Measurements from ENCODE around the gene MYOG.

The MYOG gene

GRCh38 chr1:203045821-203046594 lies 39.8 kb downstream of the MYOG start:
- no peak for TF ChIP-seq MYC (IDR thresholded peaks at IDR 0.05; ENCODE audit: low read depth, low read length)
- no peak for TF ChIP-seq MAX (IDR thresholded peaks at IDR 0.05; ENCODE audit: low read depth, low read length)
- no peak for TF ChIP-seq CTCF (IDR thresholded peaks at IDR 0.05; ENCODE audit: low read depth, low read length)
- TF ChIP-seq POLR2A (IDR thresholded peaks at IDR 0.05; ENCODE audit: extremely low read depth, insufficient read length), result no peak
- H3K4me3 ChIP-seq (ENCODE audit: low read depth, low read length), result no peak overlapping the region
- no peak for DNase-seq (ENCODE audit: low read depth)

DNA sequence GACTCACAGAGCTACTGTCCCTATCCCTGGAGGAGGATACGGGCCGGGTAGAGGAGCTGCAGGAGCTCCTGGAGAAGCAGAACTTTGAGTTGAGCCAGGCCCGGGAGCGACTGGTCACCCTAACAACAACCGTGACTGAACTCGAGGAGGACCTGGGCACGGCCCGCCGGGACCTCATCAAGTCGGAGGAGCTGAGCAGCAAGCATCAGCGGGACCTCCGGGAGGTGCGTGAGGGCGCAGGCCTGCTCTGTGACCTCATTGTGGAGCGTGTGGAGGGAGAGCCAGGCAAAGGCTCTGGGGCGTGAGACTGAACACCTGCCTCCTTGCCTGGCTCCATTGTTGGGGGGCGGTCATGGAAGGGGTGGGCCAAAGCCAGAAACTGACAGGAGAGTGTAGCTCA lies 40.5 kb downstream of the MYOG start:
- TF ChIP-seq MYC (IDR thresholded peaks at IDR 0.05; ENCODE audit: low read depth, low read length) (no peak), POLR2A (IDR thresholded peaks at IDR 0.05; ENCODE audit: extremely low read depth, insufficient read length) (no peak), CTCF (IDR thresholded peaks at IDR 0.05; ENCODE audit: low read depth, low read length) (no peak)
- DNase-seq (ENCODE audit: low read depth), result no peak
- H3K4me3 ChIP-seq (ENCODE audit: low read depth, low read length), result no peak overlapping the region

- no peak for DNase-seq (ENCODE audit: low read depth)
- TF ChIP-seq MAX (IDR thresholded peaks at IDR 0.05; ENCODE audit: low read depth, low read length), result no peak
- no peak for TF ChIP-seq POLR2A (IDR thresholded peaks at IDR 0.05; ENCODE audit: extremely low read depth, insufficient read length)
- TF ChIP-seq CTCF (IDR thresholded peaks at IDR 0.05; ENCODE audit: low read depth, low read length), result no peak
- no peak overlapping the region for H3K4me3 ChIP-seq (ENCODE audit: low read depth, low read length)
Measured at GRCh38 chr1:203044546-203045250, 41.1 kb downstream of the MYOG start.

- DNase-seq (ENCODE audit: low read depth), result no peak
Measured at GRCh38 chr1:203043830-203044545, 41.8 kb downstream of the MYOG start.

DNA sequence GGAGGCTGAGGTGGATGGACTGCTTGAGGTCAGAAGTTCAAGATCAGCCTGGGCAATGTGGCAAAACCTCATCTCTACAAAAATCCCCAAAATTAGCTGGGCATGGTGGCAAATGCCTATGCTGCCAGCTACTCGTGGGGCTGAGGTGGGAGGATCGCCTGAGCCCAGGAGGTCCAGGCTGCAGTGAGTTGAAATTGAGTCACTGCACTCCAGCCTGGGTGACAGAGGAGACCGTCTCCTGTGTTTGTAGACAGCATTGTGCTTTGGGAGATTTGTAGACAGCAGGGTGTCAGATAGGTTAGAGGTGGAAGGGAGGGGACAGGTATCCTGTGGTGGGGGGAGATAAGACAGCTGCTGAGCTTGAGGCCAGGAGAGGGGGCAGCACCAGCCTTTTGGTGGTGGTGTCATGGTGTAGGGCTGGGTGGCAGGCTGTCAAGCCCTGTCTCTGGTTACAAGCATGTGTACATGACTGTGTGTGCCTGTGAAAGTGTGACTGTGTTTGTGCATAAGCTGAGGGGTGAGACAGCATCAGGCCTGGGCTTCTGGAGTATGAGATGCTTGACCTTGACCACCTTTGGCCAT lies 44.4 kb downstream of the MYOG start:
- no peak for DNase-seq (ENCODE audit: low read depth)
- TF ChIP-seq POLR2A (IDR thresholded peaks at IDR 0.05; ENCODE audit: extremely low read depth, insufficient read length) (no peak), CTCF (IDR thresholded peaks at IDR 0.05; ENCODE audit: low read depth, low read length) (no peak), MAX (IDR thresholded peaks at IDR 0.05; ENCODE audit: low read depth, low read length) (no peak), MYC (IDR thresholded peaks at IDR 0.05; ENCODE audit: low read depth, low read length) (no peak)
- no peak overlapping the region for H3K4me3 ChIP-seq (ENCODE audit: low read depth, low read length)

More at GRCh38 chr1:203043830-203044545, 41.8 kb downstream of the MYOG start:
- TF ChIP-seq MAX (IDR thresholded peaks at IDR 0.05; ENCODE audit: low read depth, low read length), result no peak
- TF ChIP-seq CTCF (IDR thresholded peaks at IDR 0.05; ENCODE audit: low read depth, low read length), result no peak
- no peak overlapping the region for H3K4me3 ChIP-seq (ENCODE audit: low read depth, low read length)

All from NB4 (cell line).